HepG2 (cell line): ENCODE data around the gene FUT3. TPM values are rescaled to one million over a fixed set of nuclear protein-coding genes. Genes with fewer than 3 reads are reported as not detected.

Source experiments
- ARID5B ChIP-seq: IDR thresholded peaks from 2 replicates; pipeline ENCODE4 v1.4.0; 2020; ENCODE audit warnings: mild to moderate bottlenecking, missing genetic modification reagents
- BRF2 ChIP-seq: sonication (generic); formaldehyde crosslinking; IDR thresholded peaks from 2 replicates; pipeline ENCODE4 v1.8.1; 2022; ENCODE audit warnings: mild to moderate bottlenecking, missing genetic modification reagents
- CSRNP1 ChIP-seq: sonication (generic); formaldehyde crosslinking; IDR thresholded peaks from 2 replicates; pipeline ENCODE4 v1.8.1; 2023; ENCODE audit warnings: mild to moderate bottlenecking, missing genetic modification reagents
- HCFC1 ChIP-seq: fragments of 150-350 bp; IDR thresholded peaks from 2 replicates; pipeline ENCODE4 v1.6.1; 2014; ENCODE audit warnings: low read depth, low read length
- KLF16 ChIP-seq, 2 experiments: sonication (generic) in 1 of 2; formaldehyde crosslinking in 1 of 2; IDR thresholded peaks; 2 replicates each; pipeline versions ENCODE4 v1.6.1 to v1.8.0; 2016 to 2023; ENCODE audit warnings: missing genetic modification reagents in 2 of 2, missing compliant biosample characterization in 1 of 2
- MAF1 ChIP-seq: sonication (generic); formaldehyde crosslinking; IDR thresholded peaks from 2 replicates; pipeline ENCODE4 v1.5.0; 2020; ENCODE audit warnings: missing genetic modification reagents, borderline replicate concordance
- MED13 ChIP-seq: sonication (generic); formaldehyde crosslinking; IDR thresholded peaks from 2 replicates; pipeline ENCODE4 v1.5.0; 2020; ENCODE audit warnings: missing genetic modification reagents
- NR2F2 ChIP-seq: IDR thresholded peaks from 2 replicates; pipeline ENCODE4 v1.6.1; 2012; ENCODE audit warnings: low read depth, inconsistent platforms, borderline replicate concordance
- RELA ChIP-seq: sonication (generic); formaldehyde crosslinking; IDR thresholded peaks from 2 replicates; pipeline ENCODE4 v1.4.0; 2020; ENCODE audit warnings: missing genetic modification reagents
- RXRA ChIP-seq: sonication (generic); formaldehyde crosslinking; IDR thresholded peaks from 2 replicates; pipeline ENCODE4 v1.5.1; 2020; ENCODE audit warnings: missing genetic modification reagents
- SRY ChIP-seq: sonication (generic); formaldehyde crosslinking; IDR thresholded peaks from 2 replicates; pipeline ENCODE4 v1.8.0; 2022; ENCODE audit warnings: mild to moderate bottlenecking, missing genetic modification reagents
- ZBTB1 ChIP-seq: sonication (generic); formaldehyde crosslinking; IDR thresholded peaks from 2 replicates; pipeline ENCODE4 v1.4.0; 2020; ENCODE audit warnings: missing genetic modification reagents, borderline replicate concordance
- ZNF138 ChIP-seq: sonication (generic); formaldehyde crosslinking; IDR thresholded peaks from 2 replicates; pipeline ENCODE4 v1.5.0; 2020; ENCODE audit warnings: mild to moderate bottlenecking, low read depth, missing genetic modification reagents
- ZNF33A ChIP-seq: sonication (generic); formaldehyde crosslinking; IDR thresholded peaks from 2 replicates; pipeline ENCODE4 v1.5.1; 2020; ENCODE audit warnings: missing genetic modification reagents, mild to moderate bottlenecking, moderate library complexity, borderline replicate concordance
- ZNF343 ChIP-seq: sonication (generic); formaldehyde crosslinking; IDR thresholded peaks from 2 replicates; pipeline ENCODE4 v1.4.0; 2020; ENCODE audit warnings: mild to moderate bottlenecking, missing genetic modification reagents
- ZNF362 ChIP-seq: sonication (generic); formaldehyde crosslinking; IDR thresholded peaks from 2 replicates; pipeline ENCODE4 v1.4.0; 2020; ENCODE audit warnings: missing genetic modification reagents, mild to moderate bottlenecking, borderline replicate concordance
- ZNF510 ChIP-seq: sonication (generic); formaldehyde crosslinking; IDR thresholded peaks from 2 replicates; pipeline ENCODE4 v1.4.0; 2020; ENCODE audit warnings: low read depth, mild to moderate bottlenecking, missing genetic modification reagents
- ZNF558 ChIP-seq: sonication (generic); formaldehyde crosslinking; IDR thresholded peaks from 2 replicates; pipeline ENCODE4 v1.9.0; 2022; ENCODE audit warnings: mild to moderate bottlenecking, missing genetic modification reagents, borderline replicate concordance
- ZNF713 ChIP-seq: sonication (generic); formaldehyde crosslinking; IDR thresholded peaks from 2 replicates; pipeline ENCODE4 v1.4.0; 2020; ENCODE audit warnings: mild to moderate bottlenecking, missing genetic modification reagents
- ZNF761 ChIP-seq: sonication (generic); formaldehyde crosslinking; conservative IDR thresholded peaks from 2 replicates; pipeline ENCODE4 v1.4.0; 2020; ENCODE audit warnings: mild to moderate bottlenecking, missing genetic modification reagents
- polyA plus RNA-seq, 8 experiments: library from polyadenylated mRNA; depleted of rRNA in 3 of 8; stranded (reverse) in 7 of 8; unstranded in 1 of 8; fragments of >200 nt; fragmentation: Illumina TruSeq in 4 of 8; extraction: Trizol in 4 of 8; gene quantifications; 2 replicates each; pipeline versions ENCODE4 v1.2.1 to v1.2.3, GENCODE V29; 2011 to 2016; ENCODE audit warnings: low read depth in 4 of 8, missing spikeins in 1 of 8, mixed read lengths in 1 of 8; ENCODE audit not compliant: insufficient read depth in 1 of 8
- total RNA-seq, 5 experiments: library from RNA; depleted of rRNA; stranded (reverse); fragments of >200 nt; fragmentation: Illumina TruSeq; extraction: Trizol; gene quantifications; 2 replicates each; pipeline ENCODE4 v1.2.3, GENCODE V29; 2016; ENCODE audit warnings: low read depth in 1 of 5

FUT3 gene
- total and polyA plus RNA-seq, 2 of the 13 experiments (the other 11 are each of a cell fraction or from before 2014, with no cell fraction given), result 0.53 to 1.1 TPM

GRCh38 chr19:5803752-5804515 is 47.3 kb downstream of the FUT3 start (continued):
- peak; percentile 42; the same call in 1 of the 2 replicates for TF ChIP-seq ZNF343 (CRISPR knock-in tag)
- peak; percentile 30; the same call in 1 of the 2 replicates for TF ChIP-seq HCFC1
- TF ChIP-seq ARID5B (CRISPR knock-in tag), result peak; percentile 60; the same call in 1 of the 2 replicates
- TF ChIP-seq NR2F2, result peak; percentile 52; the same call in 1 of the 2 replicates
- peak; percentile 57; the same call in 1 of the 2 replicates for TF ChIP-seq ZNF362 (CRISPR knock-in tag)
- no peak for TF ChIP-seq BRF2
- TF ChIP-seq RELA (CRISPR knock-in tag), result 0 out of 2 replicates have a peak, but pooled peaks have one; percentile 84
- TF ChIP-seq ZBTB1, result 0 out of 2 replicates have a peak, but pooled peaks have one; percentile 63
- TF ChIP-seq MED13 (CRISPR knock-in tag), result peak; percentile 64; the same call in 1 of the 2 replicates
- TF ChIP-seq RXRA (CRISPR knock-in tag), result peak; percentile 53
- 0 out of 2 replicates have a peak, but pooled peaks have one; percentile 20 for TF ChIP-seq ZNF510
- TF ChIP-seq ZNF761 (CRISPR knock-in tag), result 0 out of 2 replicates have a peak, but pooled peaks have one; percentile 68
- TF ChIP-seq MAF1 (CRISPR knock-in tag), result 0 out of 2 replicates have a peak, but pooled peaks have one; percentile 35
- TF ChIP-seq ZNF713 (CRISPR knock-in tag), result no peak; the same call in 1 of the 2 replicates
- TF ChIP-seq SRY (CRISPR knock-in tag), result 0 out of 2 replicates have a peak, but pooled peaks have one; percentile 58
- peak; percentile 53; the same call in 1 of the 2 replicates for TF ChIP-seq ZNF33A (CRISPR knock-in tag)
- TF ChIP-seq ZNF558 (CRISPR knock-in tag), result 0 out of 2 replicates have a peak, but pooled peaks have one; percentile 76
- 0 out of 2 replicates have a peak, but pooled peaks have one; percentile 21 for TF ChIP-seq ZNF138
- TF ChIP-seq CSRNP1 (CRISPR knock-in tag), result peak; percentile 78
- TF ChIP-seq KLF16 (CRISPR knock-in tag; IDR thresholded peaks at IDR 0.05), result peak in 1 of 2 experiments; percentile 73; a peak in 1 of 4 replicates
